Neural progenitor cell (in vitro differentiated cells): Measurements from ENCODE around the gene TBC1D23.

Experiments used
- CTCF ChIP-seq: fragments of 200-600 bp; sonication (generic); IDR thresholded peaks from 2 replicates; pipeline ENCODE4 v1.5.1; 2017; ENCODE audit warnings: antibody characterized with exemption, mild to moderate bottlenecking
- EZH2 ChIP-seq: fragments of 200-600 bp; sonication (generic); IDR thresholded peaks from 2 replicates; pipeline ENCODE4 v1.6.1; 2017; ENCODE audit warnings: antibody characterized with exemption, mild to moderate bottlenecking, moderate library complexity
- EZH2phosphoT487 ChIP-seq: fragments of 200-600 bp; sonication (generic); IDR thresholded peaks from 2 replicates; pipeline ENCODE4 v1.6.1; 2017; ENCODE audit warnings: antibody characterized with exemption

DNA sequence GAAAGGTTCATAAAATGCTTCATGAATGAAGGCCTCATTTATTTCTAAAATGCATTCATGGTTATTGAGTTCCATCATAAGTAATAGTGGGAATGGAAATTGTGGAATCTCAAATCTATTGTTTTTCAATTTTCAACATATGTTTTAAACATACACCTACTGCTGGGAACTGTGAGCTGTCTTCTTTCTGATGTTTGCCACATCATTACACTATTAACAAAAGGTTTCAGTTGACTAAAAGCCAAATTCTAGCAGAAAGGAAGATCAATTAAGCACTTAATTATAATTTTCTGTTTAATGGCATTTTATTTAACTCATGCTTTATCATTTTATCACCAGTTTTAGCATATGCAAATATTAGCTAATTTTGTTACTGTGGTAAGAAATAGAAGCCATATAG is 13.8 kb upstream of the TBC1D23 start:
- TF ChIP-seq CTCF, result no peak
- no peak for TF ChIP-seq EZH2phosphoT487
- TF ChIP-seq EZH2, result no peak
